NCI-H128 (cell line): ENCODE results near the gene ISCA1.

Experiments
- DNase-seq: peaks from one replicate; lab custom pipeline; 2025; ENCODE audit not compliant: unreplicated experiment; lab: John Stamatoyannopoulos, UW

ISCA1 gene

DNA sequence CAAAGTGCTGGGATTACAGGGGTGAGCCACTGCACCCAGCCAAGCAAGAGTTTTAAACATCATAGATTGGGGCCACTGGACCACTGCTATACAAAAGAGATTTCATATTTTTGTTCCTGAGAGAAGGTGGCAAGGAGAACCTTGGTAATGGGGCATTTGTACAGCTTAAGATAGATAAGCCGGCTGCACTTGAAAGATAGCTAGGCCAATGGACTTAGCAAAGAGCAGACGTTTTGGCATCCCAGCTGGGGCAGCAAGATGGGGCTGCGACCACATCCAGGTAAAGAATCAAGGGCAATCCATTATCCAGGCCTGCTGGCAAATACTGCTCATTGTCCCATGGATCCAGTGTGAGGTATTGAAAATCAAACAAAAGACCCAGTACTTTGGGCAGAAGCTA, 3.9 kb upstream of the ISCA1 start:
- no peak for DNase-seq

DNA sequence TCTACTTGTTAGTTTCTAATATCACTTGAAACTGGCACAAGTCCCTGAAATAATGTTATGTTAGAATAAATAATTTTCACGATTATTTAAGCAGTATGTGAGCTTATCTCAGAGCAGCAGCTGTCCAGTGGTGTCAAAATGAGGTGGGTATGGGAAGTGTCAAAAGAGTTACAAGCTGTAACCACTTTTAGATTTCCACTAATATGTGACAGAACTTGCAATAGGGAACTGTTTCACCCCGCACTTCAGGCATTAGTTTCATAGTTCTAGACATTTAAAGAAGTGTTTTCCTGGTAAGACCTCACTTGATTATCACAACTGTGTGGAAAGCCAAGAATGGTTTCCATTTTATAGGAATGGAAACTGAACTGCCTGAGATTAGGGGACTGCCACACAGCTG, 2.9 kb upstream of the ISCA1 start:
- no peak for DNase-seq

DNA sequence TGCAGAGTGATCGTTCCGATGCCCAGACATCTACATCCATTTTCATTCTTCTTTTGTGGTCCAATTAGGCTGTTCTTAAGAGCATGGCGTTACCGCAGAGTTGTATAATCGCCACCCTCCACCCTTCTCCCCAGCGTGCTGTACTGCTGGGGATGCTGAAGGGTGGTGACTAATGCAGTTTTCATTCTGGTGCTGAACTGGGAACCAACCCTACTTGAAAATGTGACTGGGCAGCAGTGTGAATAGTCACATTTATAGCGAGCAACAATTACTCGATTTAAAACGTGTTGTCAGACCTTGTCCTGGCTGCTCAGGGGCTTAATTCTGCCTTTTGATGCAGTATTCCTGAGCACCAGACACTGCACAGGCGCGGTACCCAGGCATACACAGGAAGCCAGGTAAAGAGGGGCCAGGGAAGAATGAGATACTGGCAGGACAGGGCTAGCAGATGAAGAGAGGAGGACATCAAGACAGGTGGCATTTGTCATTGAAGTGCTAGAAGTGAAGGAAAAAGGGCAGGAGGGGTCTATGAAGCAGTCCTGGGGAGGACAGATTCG, 719 bp upstream of the ISCA1 start:
- no peak for DNase-seq

DNA sequence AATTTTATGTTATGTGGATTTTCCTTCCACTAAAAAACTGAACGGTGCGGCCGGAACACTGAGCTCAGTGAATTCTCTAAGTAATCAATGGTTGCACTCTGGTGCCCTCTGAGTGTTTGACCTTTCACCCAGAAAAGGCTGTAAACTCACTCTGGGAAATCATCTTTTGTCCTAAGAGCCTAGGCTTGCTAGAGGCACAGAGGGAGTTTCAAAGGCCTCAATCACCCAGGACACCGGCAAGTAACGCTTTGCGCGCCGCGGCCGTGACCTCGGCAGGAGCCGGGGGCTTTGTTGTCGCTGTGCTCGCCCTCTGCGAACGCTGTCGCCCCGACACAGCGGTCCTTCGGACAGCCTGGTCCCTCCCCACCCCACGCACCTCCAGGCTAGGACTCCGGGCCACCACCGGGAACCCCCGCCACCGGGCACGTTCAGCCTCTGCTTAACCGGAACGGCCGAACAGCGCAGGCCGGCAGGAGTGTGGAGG, 703 bp downstream of the ISCA1 start:
- DNase-seq = no peak

DNA sequence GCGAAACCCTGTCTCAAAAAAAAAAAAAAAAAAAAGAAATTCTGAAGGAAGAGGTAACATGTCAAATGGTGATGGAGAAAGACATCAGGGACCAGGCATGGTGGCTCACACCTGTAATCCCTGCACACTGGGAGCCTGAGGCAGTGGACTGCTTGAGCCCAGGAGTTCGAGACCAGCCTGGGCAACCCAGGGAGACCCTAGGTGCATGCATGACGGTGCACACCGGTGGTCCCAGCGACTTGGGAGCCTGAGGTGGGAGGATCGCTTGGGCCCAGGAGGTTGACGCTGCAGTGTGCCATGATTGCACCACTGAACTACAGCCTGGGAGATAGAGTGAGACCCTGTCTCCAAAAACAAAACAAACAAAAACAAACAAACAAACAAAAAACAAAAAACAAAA, 1.8 kb downstream of the ISCA1 start:
- no peak for DNase-seq

DNA sequence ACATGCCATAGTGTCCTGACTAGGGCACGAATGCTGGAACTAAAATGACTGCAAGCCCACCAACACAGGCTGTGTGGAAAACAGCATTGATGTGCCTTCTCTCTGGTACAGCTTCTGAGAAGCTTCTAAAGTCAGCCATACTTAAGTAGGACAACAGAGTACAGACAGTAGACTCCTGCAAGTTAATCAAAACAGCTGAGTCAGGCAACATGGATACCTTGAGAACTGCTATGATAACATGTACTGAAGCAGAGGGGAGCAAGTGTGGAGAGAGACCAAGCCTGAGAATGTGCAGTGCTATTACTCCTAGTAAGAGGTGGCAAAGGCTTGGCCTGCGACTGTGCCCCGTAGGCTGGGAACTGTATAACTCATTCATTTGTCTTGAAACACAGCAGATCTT, 2.5 kb downstream of the ISCA1 start:
- DNase-seq = no peak

DNA sequence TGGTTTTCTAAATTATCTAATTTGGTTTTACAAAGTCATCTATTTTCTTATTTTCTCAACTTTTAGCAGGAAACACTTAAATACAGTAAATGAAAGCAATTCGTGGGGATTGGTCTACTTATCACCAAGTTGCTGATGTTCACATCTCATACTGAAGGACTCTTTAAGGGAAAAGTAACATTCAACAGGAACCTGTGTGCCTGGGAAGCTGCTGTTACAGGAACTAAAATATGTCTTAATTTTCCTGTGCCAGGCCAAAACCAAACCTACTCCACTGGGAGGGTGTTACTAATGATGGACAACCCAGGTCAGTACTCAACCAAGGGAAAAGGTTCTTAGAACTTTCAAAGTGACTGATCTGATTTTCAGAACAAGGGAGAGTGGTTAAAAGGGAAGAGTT, 5.3 kb downstream of the ISCA1 start:
- no peak for DNase-seq

DNA sequence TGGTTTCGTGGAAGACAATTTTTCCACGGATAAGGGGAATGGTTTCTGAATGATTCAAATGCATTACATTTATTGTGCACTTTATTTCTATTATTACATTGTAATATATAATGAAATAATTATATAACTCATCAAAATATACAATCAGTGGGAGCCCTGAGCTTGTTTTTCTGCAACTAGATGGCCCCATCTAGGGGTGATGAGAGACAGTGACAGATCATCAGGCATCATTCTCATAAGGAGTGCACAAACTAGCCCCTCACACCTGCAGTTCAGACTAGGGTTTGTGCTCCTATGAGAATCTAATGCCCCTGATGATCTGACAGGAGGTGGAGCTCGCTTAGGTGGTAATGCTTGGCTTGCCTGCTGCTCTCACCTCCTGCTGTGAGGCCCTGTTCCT, 6.4 kb downstream of the ISCA1 start:
- DNase-seq = no peak

DNA sequence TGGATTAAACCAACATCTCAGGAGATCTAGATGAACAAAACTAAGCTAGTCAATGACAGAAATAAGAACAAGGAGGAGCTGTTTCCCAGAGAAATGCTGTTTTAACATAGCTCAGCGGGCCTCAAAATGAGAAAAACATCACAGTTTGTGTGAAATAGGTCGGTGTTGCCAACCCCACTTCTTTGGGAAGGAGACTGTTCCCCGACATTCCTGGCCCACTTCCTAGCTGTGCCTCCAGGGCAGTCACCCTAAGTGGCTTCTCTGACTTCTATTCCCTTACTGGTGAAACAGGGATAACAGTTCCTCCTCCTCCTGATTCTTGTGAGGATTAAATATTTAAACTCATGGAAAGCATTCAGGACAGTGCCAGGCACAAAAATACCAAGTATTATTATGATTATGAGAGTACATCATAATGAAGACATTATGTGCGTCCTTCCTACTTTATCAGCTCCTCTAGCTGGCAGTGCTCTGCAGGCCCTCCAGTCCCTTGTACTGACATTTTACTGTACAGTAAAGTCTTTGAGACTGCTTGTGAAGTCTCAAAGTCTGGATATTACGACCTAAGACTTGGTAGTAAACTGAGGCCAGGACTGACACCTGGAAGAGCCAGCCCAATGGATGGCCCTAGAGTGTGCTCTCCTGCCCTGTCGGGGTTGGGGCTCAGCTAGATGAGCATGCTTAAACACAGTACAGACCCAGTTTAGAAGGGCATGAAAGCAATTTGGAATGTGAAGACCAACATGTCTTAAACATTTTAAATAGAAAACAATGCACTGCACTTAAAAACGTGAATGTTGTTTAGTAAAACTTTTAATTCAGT, 7.3 kb downstream of the ISCA1 start:
- no peak for DNase-seq

DNA sequence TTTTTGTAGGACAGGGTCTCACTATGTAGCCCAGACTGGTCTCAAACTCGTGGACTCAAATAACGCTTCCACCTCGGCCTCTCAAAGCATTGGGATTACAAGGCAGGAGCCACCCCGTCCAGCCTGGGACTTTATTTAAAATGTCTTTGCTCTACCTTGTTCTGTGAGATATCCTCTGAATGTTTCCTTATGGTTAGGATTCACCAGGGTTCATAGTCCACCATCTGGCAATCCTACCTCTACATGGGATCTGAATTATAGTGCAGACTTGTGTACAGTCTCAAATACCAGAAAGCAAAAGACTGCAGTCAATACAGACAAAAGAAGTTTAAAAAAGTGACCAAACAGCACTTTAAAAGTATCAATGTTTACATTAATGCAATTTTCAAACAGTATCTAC, 10.1 kb downstream of the ISCA1 start:
- DNase-seq = no peak

DNA sequence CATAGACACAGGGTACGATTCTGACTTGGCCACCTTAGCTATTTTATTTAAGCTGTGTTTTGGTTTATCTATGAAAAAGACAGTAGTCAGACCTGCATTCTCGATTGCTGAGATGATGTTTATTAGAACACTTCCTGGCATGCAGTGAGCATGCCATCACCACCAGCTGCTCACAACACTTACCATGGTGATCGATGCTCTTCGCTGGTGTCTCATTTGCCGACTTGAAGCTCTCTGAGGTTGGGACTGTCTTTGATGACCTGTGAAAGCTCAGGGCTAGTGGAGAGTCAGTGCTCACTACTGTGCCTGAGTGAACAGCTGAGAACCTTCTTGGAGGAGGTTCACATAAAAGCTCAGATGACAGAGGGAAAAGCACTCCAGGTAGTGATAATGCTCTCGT, 18.5 kb downstream of the ISCA1 start:
- no peak for DNase-seq

DNA sequence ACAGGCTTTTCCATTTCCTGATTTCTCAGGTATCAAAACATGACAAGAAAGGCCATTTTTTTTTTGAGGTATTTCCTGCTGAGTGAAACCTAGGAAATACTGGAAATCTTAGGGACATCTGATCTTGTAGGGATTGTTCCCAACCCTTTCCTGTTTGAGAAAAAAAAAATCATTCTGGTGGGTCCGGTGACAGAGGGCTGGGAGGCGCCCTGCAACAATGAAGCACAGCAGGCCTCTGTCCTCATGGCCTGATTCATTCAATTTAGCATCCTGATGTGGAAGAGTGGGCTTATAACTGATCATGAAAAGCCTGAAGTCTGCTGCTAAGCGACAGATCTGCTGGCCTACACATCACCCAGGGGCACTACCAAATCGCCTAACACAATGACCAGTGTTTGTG, 19.8 kb downstream of the ISCA1 start:
- no peak for DNase-seq

DNA sequence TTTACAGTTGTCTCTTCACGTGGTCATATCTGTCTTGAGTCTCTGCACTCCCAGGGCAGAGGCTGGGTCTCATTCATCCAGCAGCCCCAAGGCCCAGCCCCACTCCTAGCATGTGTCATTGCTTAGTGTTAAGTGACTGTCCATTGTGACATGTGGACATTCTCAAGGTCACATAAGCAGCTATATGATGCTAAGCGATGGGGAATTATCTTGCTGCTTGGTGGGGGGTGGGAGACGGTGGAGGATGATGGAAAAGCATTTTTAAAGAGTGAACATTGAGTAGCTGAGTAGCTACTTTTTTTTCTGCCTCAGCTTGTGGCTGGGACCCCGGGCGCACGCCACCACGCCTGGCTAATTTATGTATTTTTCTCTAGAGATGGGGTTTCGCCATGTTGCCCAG, 22.8 kb downstream of the ISCA1 start, which contains the start of gene C9orf153:
TSS of gene C9orf153 (minus strand) at position 101 of the 400 bp plus-strand sequence. CDS start 30,054 bp downstream, outside the sequence.
- DNase-seq = no peak

DNA sequence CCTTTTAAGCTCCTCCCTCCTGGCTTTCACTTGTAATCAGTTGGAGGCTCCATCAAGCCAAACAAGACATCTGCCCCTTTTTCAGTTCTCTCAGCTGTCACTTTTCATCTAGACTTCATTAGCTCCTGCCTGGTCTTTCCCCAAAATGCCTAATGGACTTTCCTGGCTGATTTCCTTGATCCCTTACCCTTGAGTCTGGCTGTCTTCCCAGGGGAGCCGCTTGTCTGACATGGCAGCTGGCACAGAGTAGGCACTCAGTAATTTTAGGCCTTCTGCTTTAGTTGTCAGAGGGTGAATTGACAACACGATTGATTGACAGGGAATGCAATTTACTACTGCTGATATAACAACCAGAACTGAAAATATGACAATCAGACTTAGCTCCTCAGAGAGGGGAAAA, 24.9 kb downstream of the ISCA1 start:
- no peak for DNase-seq

DNA sequence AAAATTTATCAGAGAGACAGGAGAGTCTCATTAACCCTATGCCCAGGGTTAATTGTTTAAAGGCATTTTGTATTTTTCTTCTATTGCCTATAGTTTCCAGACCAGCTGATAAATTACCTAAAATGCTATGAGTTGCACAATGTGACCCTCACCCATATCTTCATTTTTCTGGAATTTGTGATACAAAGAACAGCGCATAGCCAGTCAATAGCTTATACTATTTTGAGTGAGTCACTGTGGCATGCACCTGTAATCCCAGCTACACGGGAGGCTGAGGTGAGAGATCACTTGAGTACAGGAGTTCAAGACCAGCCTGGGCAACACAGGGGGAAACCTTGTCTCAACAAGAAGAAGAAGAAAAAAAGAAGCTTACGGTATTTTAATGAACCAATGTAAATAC, 25.7 kb downstream of the ISCA1 start:
- DNase-seq = no peak

DNA sequence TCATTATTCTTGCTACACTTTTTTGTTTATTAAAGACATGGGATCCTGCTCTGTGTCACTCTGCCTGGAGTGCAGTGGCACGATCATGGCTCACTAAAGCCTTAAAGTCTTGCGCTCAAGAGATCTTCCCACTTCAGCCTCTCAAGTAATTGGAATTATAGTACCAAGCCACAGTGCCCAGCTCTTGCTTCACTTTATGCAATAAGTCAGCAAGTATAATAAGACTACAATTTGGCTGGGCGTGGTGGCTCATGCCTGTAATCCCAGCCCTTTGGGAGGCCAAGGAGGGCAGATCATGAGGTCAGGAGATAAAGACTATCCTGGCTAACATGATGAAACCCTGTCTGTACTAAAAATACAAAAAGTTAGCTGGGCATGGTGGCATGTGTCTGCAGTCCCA, 28.8 kb downstream of the ISCA1 start:
- no peak for DNase-seq

DNA sequence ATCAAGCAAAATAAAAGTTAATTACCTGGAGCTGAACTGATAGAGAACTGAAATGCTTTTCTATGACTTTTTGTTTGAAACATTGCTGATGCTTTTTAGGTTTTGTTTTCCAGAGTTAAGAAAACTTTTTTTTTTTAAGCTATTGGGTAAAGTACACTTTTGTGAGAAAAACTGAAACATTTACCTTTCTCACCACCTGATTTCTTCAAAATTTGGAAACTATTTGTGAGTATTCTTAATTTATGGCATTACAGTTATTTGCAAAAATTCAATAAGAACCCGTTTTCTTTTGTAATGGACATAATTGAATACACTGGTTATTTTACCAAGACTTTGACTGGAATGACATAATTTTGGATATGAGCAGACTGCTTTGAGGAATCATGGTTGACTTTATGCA, 29.5 kb downstream of the ISCA1 start:
- DNase-seq = no peak

DNA sequence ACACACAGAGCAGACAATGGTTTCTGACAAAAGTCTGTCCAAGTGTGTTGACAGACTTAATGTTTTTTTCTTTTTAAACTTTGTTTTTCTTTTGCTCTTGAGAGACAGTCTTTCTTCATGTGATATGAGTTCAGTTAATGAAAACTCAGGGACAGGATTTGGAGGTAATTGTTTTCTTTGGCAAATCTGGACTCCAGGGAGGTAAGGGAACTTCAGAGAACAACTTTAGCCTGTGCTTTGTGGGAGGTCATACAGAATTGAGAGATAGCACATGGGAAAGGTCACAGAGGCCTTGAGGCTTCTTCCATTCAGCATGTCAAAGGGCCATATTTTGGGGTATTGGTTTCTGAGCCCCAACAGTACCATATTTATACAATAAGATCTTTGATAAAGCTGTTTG, 32.2 kb downstream of the ISCA1 start:
- DNase-seq = no peak

DNA sequence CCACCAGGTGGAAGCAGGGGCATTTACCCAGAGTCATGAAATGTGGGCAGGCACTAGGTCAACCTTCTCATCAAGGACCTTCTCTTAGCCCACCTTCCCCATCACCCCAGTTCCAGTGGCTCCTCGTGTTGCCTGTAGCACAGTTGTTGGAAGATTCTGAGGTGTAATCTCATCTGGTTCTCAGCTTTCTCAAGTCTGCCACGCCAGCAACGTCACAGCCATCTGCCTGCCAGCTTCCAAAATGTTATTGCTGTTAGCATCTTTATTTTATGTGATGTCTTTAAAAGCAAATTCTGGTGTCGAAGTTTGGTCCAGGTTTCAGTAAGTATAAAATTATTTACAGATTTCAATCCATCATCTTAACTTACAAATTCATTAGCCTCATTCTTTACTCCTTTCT, 33.6 kb downstream of the ISCA1 start:
- no peak for DNase-seq

DNA sequence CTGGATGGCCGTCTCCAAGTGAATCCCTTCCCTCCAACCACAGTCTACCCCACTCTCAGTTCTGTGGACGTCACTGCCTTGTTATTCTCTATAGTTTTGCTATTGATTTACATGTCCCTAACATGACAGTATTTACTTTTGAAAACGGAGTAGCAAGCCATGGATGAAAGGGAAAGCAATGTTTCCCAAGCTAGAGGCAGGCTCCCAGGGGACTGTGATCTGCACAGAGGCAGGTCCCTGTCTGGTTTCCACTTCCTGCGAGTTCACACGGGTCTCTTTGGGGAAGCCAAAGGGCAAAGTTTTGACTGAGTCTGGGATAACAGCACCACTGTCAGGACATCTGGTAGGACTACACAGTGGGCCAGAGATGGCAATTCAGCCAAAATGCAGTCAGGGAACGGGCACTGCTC, 35.6 kb downstream of the ISCA1 start:
- DNase-seq = no peak

DNA sequence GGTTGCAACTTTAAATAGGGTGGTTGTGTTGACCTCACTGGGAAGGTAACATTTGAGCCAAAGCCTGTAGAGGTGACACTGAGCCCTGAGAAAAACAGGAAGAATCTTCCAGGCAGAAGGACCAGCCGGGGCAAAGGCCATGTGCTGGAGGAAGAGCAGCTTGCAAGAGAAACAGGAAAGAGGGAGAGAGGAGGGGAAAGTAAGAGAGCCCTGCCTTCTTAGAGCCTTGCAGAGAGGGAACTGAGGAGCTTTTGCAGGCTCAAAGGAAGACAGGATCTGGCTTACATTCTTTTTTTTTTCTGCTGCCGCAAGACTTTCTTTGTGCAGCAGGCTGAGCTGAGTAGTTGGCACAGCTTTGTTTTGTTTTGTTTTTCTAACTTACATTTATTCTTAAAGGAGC, 40.3 kb downstream of the ISCA1 start:
- no peak for DNase-seq

DNA sequence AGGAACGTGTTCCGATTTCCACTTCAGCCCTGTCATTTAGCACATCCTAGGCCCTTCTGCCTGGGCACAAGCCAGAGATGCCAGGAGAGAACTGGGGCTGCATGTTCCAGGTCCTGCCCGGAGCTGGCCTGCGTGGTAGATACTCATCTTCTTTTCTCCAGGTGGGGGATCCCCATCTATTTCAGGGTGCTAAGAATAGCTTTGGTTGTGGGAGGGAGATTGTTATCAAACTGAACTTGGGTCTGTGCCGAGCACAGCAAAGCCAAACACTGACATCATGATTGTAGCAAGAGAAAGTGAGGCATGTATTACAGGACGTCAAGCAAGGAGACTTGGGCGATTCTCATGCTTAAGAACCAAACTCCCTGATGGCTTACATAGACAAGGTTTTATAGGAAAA, 41.1 kb downstream of the ISCA1 start:
- DNase-seq = no peak
